Stomach (tissue), 9 donors: ENCODE measurements around the gene CCND1. TPM values are rescaled to one million over a fixed set of nuclear protein-coding genes. Genes with fewer than 3 reads are reported as not detected.

Source experiments
- DNase-seq, 2 donors: peaks; one replicate each; pipeline versions ENCODE4 v3.0.0 to v3.0.0-alpha.2; 2013 to 2019
- H3K27ac ChIP-seq, 5 donors: fragments of 200-600 bp in 4 of 5; sonication (generic) in 4 of 5; one replicate each; pipeline ENCODE4 v1.5.1; 2013 to 2019; ENCODE audit warnings: mild to moderate bottlenecking in 1 of 5, moderate library complexity in 1 of 5
- H3K27me3 ChIP-seq, 3 donors: fragments of 200-600 bp; sonication (generic); one replicate each; pipeline ENCODE4 v1.5.1; 2017 to 2019; ENCODE audit warnings: mixed run types in 1 of 3
- H3K36me3 ChIP-seq, 4 donors: fragments of 200-600 bp; sonication (generic); 1 replicate in 3 of 4; 2 replicates in 1 of 4; pipeline ENCODE4 v1.5.1; 2016 to 2019
- H3K4me1 ChIP-seq, 4 donors: fragments of 200-600 bp; sonication (generic); one replicate each; pipeline ENCODE4 v1.5.1; 2016 to 2019
- H3K4me3 ChIP-seq, 4 donors: fragments of 200-600 bp; sonication (generic) in 3 of 4; one replicate each; pipeline ENCODE4 v1.5.1; 2016 to 2019; ENCODE audit warnings: mild to moderate bottlenecking in 1 of 4
- H3K9me3 ChIP-seq, 4 donors: fragments of 200-600 bp; sonication (generic); one replicate each; pipeline ENCODE4 v1.5.1; 2016 to 2019
- CTCF ChIP-seq, 7 experiments: fragments of 450-650 bp in 4 of 7; fragments of 200-600 bp in 3 of 7; sonication (generic) in 3 of 7; IDR thresholded peaks; one replicate each; pipeline ENCODE4 v1.5.1; 2016 to 2019; ENCODE audit warnings: antibody characterized with exemption in 7 of 7, control low read depth in 2 of 7, mild to moderate bottlenecking in 1 of 7
- EP300 ChIP-seq: sonication (generic); formaldehyde crosslinking; IDR thresholded peaks from one replicate; pipeline ENCODE4 v1.6.1; 2017; ENCODE audit warnings: antibody characterized with exemption
- POLR2A ChIP-seq, 4 donors: fragments of 450-650 bp; IDR thresholded peaks; one replicate each; pipeline ENCODE4 v1.6.1; 2016; ENCODE audit warnings: antibody characterized with exemption in 4 of 4, control low read depth in 2 of 4, mild to moderate bottlenecking in 1 of 4, moderate library complexity in 1 of 4
- POLR2AphosphoS5 ChIP-seq, 3 donors: sonication (generic); formaldehyde crosslinking; IDR thresholded peaks; one replicate each; pipeline ENCODE4 v1.6.1; 2016; ENCODE audit warnings: antibody characterized with exemption in 3 of 3
- WGBS, 5 donors: extraction: QIAGEN DNeasy Blood & Tissue Kit in 3 of 5; methylation state at CpG; one replicate each; pipeline versions ENCODE4 v1.1.5 to v1.1.7; 2013 to 2018; 5-methylcytosine and 5-hydroxymethylcytosine counted together
- intact Hi-C: fragments of 100-400 bp; cut with DNase I; formaldehyde crosslinking; loops from one replicate; pipeline ENCODE4 v1.15.1; 2023; ENCODE audit warnings: low total_unique reads
- polyA plus RNA-seq, 3 donors: library from polyadenylated mRNA; stranded (reverse); fragments of 200-250 nt; gene quantifications; one replicate each; pipeline ENCODE4 v1.2.3, GENCODE V29; 2013
- total RNA-seq, 5 donors: library from RNA; depleted of rRNA; stranded (reverse); fragments of >200 nt; gene quantifications; one replicate each; pipeline versions ENCODE4 v1.1.0 to v1.2.3, GENCODE V29; 2014 to 2016
- donor health status: healthy with polysubstance abuse.
- donor health status: Bipolar disorder and iron deficiency.
- donor health status: healthy.

CCND1 gene
- total and polyA plus RNA-seq, 8 donors = 17.6 to 293 (median 55.1) TPM

GRCh38 chr11:69666752-69667536 is 26.0 kb downstream of the CCND1 start:
- Histone ChIP-seq H3K9me3 (no peaks in the 10 kb centered on the region), H3K27me3 (no peaks in the 10 kb centered on the region), H3K4me1 (peaks cover 5 to 13% (median 12%) of the 10 kb centered on the region in 4 donors), H3K27ac (no peak overlapping the region), H3K4me3 (no peak overlapping the region), H3K36me3 (peaks cover 39 to 93% (median 85%) of the 10 kb centered on the region in 4 donors)
- DNase-seq = no peak
- TF ChIP-seq POLR2A (IDR thresholded peaks at IDR 0.05) = no peak
- TF ChIP-seq CTCF (IDR thresholded peaks at IDR 0.05) = no peak
- no peak for TF ChIP-seq POLR2AphosphoS5 (IDR thresholded peaks at IDR 0.05)
- no peak for TF ChIP-seq EP300
- WGBS, 5 donors = 85 to 92% (median 89%) methylated on average over 33 of the region's 33 CpGs
- intact Hi-C loops = no loop called here

- H3K9me3 ChIP-seq = no peaks in the 10 kb centered on the region
- H3K4me3 ChIP-seq = no peak overlapping the region
- intact Hi-C loops = no loop called here
- peaks cover 5 to 20% (median 15%) of the 10 kb centered on the region in 4 donors for H3K4me1 ChIP-seq
- WGBS, 5 donors = 69 to 77% (median 74%) methylated on average over 26 of the region's 26 CpGs
- H3K36me3 ChIP-seq = peaks cover 41 to 97% (median 89%) of the 10 kb centered on the region in 4 donors
- DNase-seq = peak in 1 of 2 donors; percentile 76
- no peak overlapping the region for H3K27ac ChIP-seq
- TF ChIP-seq EP300 (no peak), POLR2AphosphoS5 (IDR thresholded peaks at IDR 0.05) (no peak)
- no peaks in the 10 kb centered on the region for H3K27me3 ChIP-seq
Observed at GRCh38 chr11:69667619-69668604, 27.0 kb downstream of the CCND1 start.

GRCh38 chr11:69669486-69669885 is 28.5 kb downstream of the CCND1 start:
- TF ChIP-seq POLR2A (IDR thresholded peaks at IDR 0.05) (no peak), EP300 (no peak)
- peaks cover 32 to 84% (median 76%) of the 10 kb centered on the region in 4 donors for H3K36me3 ChIP-seq

GRCh38 chr11:69670158-69670845 is 29.3 kb downstream of the CCND1 start:
- Histone ChIP-seq H3K4me3 (no peak overlapping the region), H3K9me3 (no peaks in the 10 kb centered on the region), H3K36me3 (peaks cover 24 to 76% (median 68%) of the 10 kb centered on the region in 4 donors), H3K27me3 (no peaks in the 10 kb centered on the region), H3K27ac (peak overlapping the region in 1 of 5 donors; percentile 36), H3K4me1 (peaks cover 17 to 39% (median 31%) of the 10 kb centered on the region in 4 donors)
- WGBS, 5 donors = 31 to 37% (median 34%) methylated on average over 18 of the region's 18 CpGs
- DNase-seq = peak; percentile 85 to 95
- intact Hi-C loops = no loop called here
- TF ChIP-seq POLR2A (IDR thresholded peaks at IDR 0.05) (no peak), EP300 (no peak), CTCF (IDR thresholded peaks at IDR 0.05) (peak in 5 of 7 experiments; percentile 79 to 92 (median 89)), POLR2AphosphoS5 (IDR thresholded peaks at IDR 0.05) (peak in 2 of 3 donors; percentile 16 to 50)

More at GRCh38 chr11:69669486-69669885, 28.5 kb downstream of the CCND1 start:
- intact Hi-C loops = no loop called here
- peak overlapping the region in 1 of 5 donors; percentile 36 for H3K27ac ChIP-seq
- H3K27me3 ChIP-seq = no peaks in the 10 kb centered on the region
- H3K9me3 ChIP-seq = no peaks in the 10 kb centered on the region
- peaks cover 17 to 36% (median 29%) of the 10 kb centered on the region in 4 donors for H3K4me1 ChIP-seq
- DNase-seq = no peak
- H3K4me3 ChIP-seq = no peak overlapping the region
- WGBS, 5 donors = 86 to 91% (median 87%) methylated on average over 19 of the region's 19 CpGs
